Right lobe of liver (tissue), 4 donors: ENCODE measurements around the gene SDHAF2.

ENCODE experiments used
- CTCF ChIP-seq, 4 donors: fragments of 200-600 bp in 3 of 4; fragments of 450-650 bp in 1 of 4; IDR thresholded peaks; one replicate each; pipeline versions ENCODE4 v1.5.1 to v1.8.0; 2016 to 2022; ENCODE audit warnings: antibody characterized with exemption in 4 of 4, mild to moderate bottlenecking in 2 of 4
- POLR2A ChIP-seq: fragments of 450-650 bp; IDR thresholded peaks from one replicate; pipeline ENCODE4 v1.6.1; 2017; ENCODE audit warnings: antibody characterized with exemption, mild to moderate bottlenecking
- donor health status: DM: no; HTN: no; CAD: no.
- donor health status: DM: no; HTN: no; CAD: no.
- donor health status: DM: no; HTN: yes; CAD: no.

DNA sequence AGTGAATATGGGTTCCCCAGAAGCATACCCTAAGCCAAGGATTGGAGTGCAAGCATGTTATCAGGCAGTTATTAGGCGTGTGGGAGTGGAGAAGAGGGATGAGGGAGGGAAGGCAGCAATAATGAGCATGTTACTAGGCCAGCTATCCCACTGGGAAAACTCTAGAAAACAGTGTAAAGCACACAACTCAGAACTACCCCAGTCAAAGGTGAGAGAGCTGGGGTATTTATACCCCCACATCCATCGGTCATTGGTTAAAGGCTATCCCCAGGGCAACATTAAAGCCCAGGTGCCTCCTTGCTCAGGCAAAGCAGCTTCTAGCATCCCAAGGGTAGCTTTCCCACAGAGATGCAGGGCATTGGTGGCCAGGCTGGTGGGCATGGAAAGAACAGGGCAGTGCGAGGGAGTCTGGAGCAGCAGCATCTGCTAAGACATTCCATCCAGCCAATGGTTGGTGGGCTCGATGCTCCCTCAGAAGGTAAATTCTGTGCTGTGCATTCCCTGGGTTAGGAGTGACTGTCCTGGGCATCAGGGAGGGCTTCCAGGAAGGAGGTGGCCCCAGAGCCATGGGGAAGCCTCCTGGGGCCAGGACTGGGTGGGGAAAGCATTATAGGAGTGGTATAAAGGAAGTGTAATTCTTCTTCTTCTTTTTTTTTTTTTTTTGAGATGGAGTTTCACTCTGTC, 57.6 kb downstream of the SDHAF2 start:
- TF ChIP-seq CTCF (IDR thresholded peaks at IDR 0.05) = no peak
- TF ChIP-seq POLR2A = no peak
